Endothelial cell (in vitro differentiated cells): ENCODE results near the gene ARHGAP19. TPM values are rescaled to one million over a fixed set of nuclear protein-coding genes. Genes with fewer than 3 reads are reported as not detected.

Source experiments
- DNase-seq: peaks from one replicate; pipeline ENCODE4 v3.0.0; 2021; ENCODE audit warnings: low spot score
- H3K27ac Mint-ChIP-seq: one replicate; pipeline ENCODE4 v1.8.0; 2021; ENCODE audit warnings: mixed read lengths, inconsistent platforms; ENCODE audit not compliant: unreplicated experiment
- H3K27me3 Mint-ChIP-seq: one replicate; pipeline ENCODE4 v1.8.0; 2021; ENCODE audit warnings: mild to moderate bottlenecking, moderate library complexity, mixed read lengths, inconsistent platforms; ENCODE audit not compliant: unreplicated experiment
- H3K36me3 Mint-ChIP-seq: one replicate; pipeline ENCODE4 v1.8.0; 2021; ENCODE audit warnings: mild to moderate bottlenecking, low read depth, mixed read lengths, inconsistent platforms; ENCODE audit not compliant: unreplicated experiment
- H3K4me1 Mint-ChIP-seq: one replicate; pipeline ENCODE4 v1.8.0; 2021; ENCODE audit warnings: mild to moderate bottlenecking, mixed read lengths, inconsistent platforms; ENCODE audit not compliant: unreplicated experiment
- H3K4me3 Mint-ChIP-seq: one replicate; pipeline ENCODE4 v1.8.0; 2021; ENCODE audit warnings: mild to moderate bottlenecking, mixed read lengths, inconsistent platforms; ENCODE audit not compliant: unreplicated experiment
- H3K9me3 Mint-ChIP-seq: one replicate; pipeline ENCODE4 v1.8.0; 2021; ENCODE audit warnings: mixed read lengths, inconsistent platforms; ENCODE audit not compliant: unreplicated experiment
- total RNA-seq: library from RNA; stranded (reverse); fragmentation: NEBNext Ultra II Directional; extraction: Animal tissue kit (Norgen Biotek cat#: 25700); gene quantifications from one replicate; pipeline ENCODE4 v1.2.1, GENCODE V29; 2021; ENCODE audit not compliant: unreplicated experiment
- TF ChIP-seq, protein P1 (sequence below): fragments of 200-600 bp; sonication (generic); IDR thresholded peaks from one replicate; pipeline ENCODE4 v1.5.0; 2021; ENCODE audit warnings: antibody characterized with exemption; ENCODE audit not compliant: unreplicated experiment

Gene ARHGAP19
- total RNA-seq, 1 donor from 2014 or later, result 19.8 TPM

GRCh38 chr10:97307866-97308780 lies 15.7 kb upstream of the ARHGAP19 start:
- no peak for DNase-seq
- Mint-ChIP-seq H3K4me3 (no peak overlapping the region), H3K9me3 (no peaks in the 10 kb centered on the region), H3K4me1 (no peaks in the 10 kb centered on the region), H3K36me3 (no peaks in the 10 kb centered on the region), H3K27ac (no peak overlapping the region), H3K27me3 (no peaks in the 10 kb centered on the region)
- TF ChIP-seq, protein P1, sequence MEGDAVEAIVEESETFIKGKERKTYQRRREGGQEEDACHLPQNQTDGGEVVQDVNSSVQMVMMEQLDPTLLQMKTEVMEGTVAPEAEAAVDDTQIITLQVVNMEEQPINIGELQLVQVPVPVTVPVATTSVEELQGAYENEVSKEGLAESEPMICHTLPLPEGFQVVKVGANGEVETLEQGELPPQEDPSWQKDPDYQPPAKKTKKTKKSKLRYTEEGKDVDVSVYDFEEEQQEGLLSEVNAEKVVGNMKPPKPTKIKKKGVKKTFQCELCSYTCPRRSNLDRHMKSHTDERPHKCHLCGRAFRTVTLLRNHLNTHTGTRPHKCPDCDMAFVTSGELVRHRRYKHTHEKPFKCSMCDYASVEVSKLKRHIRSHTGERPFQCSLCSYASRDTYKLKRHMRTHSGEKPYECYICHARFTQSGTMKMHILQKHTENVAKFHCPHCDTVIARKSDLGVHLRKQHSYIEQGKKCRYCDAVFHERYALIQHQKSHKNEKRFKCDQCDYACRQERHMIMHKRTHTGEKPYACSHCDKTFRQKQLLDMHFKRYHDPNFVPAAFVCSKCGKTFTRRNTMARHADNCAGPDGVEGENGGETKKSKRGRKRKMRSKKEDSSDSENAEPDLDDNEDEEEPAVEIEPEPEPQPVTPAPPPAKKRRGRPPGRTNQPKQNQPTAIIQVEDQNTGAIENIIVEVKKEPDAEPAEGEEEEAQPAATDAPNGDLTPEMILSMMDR, result no peak

DNA sequence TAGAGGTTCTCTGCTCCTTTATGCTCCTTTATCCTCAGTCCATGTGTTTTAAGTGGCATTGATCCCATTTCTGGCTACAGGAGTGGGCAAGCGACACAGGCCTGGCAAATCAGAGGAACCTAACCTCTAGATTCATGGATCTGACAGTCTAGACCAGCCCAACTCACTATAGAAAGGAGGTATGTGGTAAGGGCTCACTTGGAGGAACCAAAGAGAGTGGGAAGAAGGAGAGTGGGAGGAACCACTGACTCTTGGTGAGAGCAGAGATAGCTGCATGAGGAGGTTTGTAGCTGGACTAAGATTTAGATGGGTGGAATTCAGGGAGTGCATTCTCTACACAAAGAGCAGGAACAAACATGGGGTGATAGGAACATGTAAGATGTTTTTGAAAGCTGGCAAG lies 15.0 kb upstream of the ARHGAP19 start:
- TF ChIP-seq, protein P1, result no peak
- Mint-ChIP-seq H3K27me3 (no peaks in the 10 kb centered on the region), H3K9me3 (no peaks in the 10 kb centered on the region)

GRCh38 chr10:97302088-97302791 lies 9.8 kb upstream of the ARHGAP19 start:
- Mint-ChIP-seq H3K27ac (no peak overlapping the region), H3K36me3 (no peaks in the 10 kb centered on the region)

More for the DNA sequence above, 15.0 kb upstream of the ARHGAP19 start:
- no peak for DNase-seq
- no peaks in the 10 kb centered on the region for H3K36me3 Mint-ChIP-seq
- H3K27ac Mint-ChIP-seq, result no peak overlapping the region
- no peak overlapping the region for H3K4me3 Mint-ChIP-seq
- no peaks in the 10 kb centered on the region for H3K4me1 Mint-ChIP-seq

DNA sequence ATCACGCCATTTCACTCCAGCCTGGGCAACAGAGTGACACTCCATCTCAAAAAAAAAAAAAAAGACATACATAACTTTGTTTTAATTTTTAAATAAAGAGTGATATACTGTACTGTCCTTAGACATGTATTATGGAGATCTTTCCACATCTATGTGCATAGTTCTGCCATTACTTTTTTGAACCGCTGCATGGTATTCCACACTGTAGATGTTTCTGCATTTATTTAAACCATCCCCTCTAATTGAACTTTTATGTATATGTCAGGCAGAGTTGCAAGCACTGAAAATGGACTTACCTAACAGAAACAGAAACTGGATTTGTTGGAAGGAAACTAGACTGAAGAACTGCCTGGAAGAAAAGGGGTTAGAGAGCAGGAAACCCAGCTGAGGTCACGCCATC lies 8.5 kb upstream of the ARHGAP19 start:
- Mint-ChIP-seq H3K9me3 (no peaks in the 10 kb centered on the region), H3K4me1 (peaks cover 6% of the 10 kb centered on the region), H3K27me3 (no peaks in the 10 kb centered on the region), H3K36me3 (no peaks in the 10 kb centered on the region), H3K27ac (no peak overlapping the region), H3K4me3 (no peak overlapping the region)
- DNase-seq, result no peak
- TF ChIP-seq, protein P1, result no peak

More at GRCh38 chr10:97302088-97302791, 9.8 kb upstream of the ARHGAP19 start:
- DNase-seq, result no peak
- no peaks in the 10 kb centered on the region for H3K27me3 Mint-ChIP-seq
- TF ChIP-seq, protein P1, result no peak
- peaks cover 6% of the 10 kb centered on the region for H3K4me1 Mint-ChIP-seq
- H3K9me3 Mint-ChIP-seq, result no peaks in the 10 kb centered on the region
- H3K4me3 Mint-ChIP-seq, result no peak overlapping the region

GRCh38 chr10:97298223-97298571 lies 5.8 kb upstream of the ARHGAP19 start:
- Mint-ChIP-seq H3K36me3 (no peaks in the 10 kb centered on the region), H3K4me1 (peaks cover 6% of the 10 kb centered on the region), H3K27ac (no peak overlapping the region)

More at GRCh38 chr10:97298223-97298571, 5.8 kb upstream of the ARHGAP19 start:
- TF ChIP-seq, protein P1, result no peak
- H3K27me3 Mint-ChIP-seq, result no peaks in the 10 kb centered on the region
- no peaks in the 10 kb centered on the region for H3K9me3 Mint-ChIP-seq
- H3K4me3 Mint-ChIP-seq, result no peak overlapping the region
- DNase-seq, result no peak
